Measurements from ENCODE around the gene DNAH12.

- TF ChIP-seq ZNF274 (IDR thresholded peaks at IDR 0.05; ENCODE audit: low read depth, low read length): no peak
- no peak for TF ChIP-seq YY1 (IDR thresholded peaks at IDR 0.05; ENCODE audit: insufficient read depth, insufficient read length)
- no peak for TF ChIP-seq SUZ12 (IDR thresholded peaks at IDR 0.05; ENCODE audit: extremely low read depth, insufficient read depth, insufficient read length)
Observed at GRCh38 chr3:57464801-57465200, 79.3 kb downstream of the DNAH12 start.
